PC-9 (cell line): ENCODE measurements around the gene TPM2.
"Not testable (repeated sequence)": the region's sequence is repeated elsewhere in the genome, so short reads cannot be mapped to it uniquely, and the experiment has no call there.

Experiments used
- EZH2 ChIP-seq: fragments of 200-600 bp; sonication (generic); IDR thresholded peaks from 2 replicates; pipeline ENCODE4 v1.8.0; 2017; ENCODE audit warnings: antibody characterized with exemption, low read depth
- TF ChIP-seq, protein P1 (sequence below): fragments of 200-600 bp; sonication (generic); conservative IDR thresholded peaks from 2 replicates; pipeline ENCODE4 v1.6.1; 2017; ENCODE audit warnings: mixed run types, antibody characterized with exemption, mild to moderate bottlenecking, moderate library complexity

- TF ChIP-seq EZH2 = not testable (repeated sequence)
- TF ChIP-seq, protein P1, sequence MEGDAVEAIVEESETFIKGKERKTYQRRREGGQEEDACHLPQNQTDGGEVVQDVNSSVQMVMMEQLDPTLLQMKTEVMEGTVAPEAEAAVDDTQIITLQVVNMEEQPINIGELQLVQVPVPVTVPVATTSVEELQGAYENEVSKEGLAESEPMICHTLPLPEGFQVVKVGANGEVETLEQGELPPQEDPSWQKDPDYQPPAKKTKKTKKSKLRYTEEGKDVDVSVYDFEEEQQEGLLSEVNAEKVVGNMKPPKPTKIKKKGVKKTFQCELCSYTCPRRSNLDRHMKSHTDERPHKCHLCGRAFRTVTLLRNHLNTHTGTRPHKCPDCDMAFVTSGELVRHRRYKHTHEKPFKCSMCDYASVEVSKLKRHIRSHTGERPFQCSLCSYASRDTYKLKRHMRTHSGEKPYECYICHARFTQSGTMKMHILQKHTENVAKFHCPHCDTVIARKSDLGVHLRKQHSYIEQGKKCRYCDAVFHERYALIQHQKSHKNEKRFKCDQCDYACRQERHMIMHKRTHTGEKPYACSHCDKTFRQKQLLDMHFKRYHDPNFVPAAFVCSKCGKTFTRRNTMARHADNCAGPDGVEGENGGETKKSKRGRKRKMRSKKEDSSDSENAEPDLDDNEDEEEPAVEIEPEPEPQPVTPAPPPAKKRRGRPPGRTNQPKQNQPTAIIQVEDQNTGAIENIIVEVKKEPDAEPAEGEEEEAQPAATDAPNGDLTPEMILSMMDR = not testable (repeated sequence)
These were observed 44.0 kb downstream of the TPM2 start for GRCh38 chr9:35645736-35646135.
